ENCODE measurements around the gene PLK3.
"Not testable (repeated sequence)": the region's sequence is repeated elsewhere in the genome, so short reads cannot be mapped to it uniquely, and the experiment has no call there.

Gene PLK3

GRCh38 chr1:44828003-44828651 lies 27.9 kb downstream of the PLK3 start:
- no peak for DNase-seq (ENCODE audit: low read depth)

DNA sequence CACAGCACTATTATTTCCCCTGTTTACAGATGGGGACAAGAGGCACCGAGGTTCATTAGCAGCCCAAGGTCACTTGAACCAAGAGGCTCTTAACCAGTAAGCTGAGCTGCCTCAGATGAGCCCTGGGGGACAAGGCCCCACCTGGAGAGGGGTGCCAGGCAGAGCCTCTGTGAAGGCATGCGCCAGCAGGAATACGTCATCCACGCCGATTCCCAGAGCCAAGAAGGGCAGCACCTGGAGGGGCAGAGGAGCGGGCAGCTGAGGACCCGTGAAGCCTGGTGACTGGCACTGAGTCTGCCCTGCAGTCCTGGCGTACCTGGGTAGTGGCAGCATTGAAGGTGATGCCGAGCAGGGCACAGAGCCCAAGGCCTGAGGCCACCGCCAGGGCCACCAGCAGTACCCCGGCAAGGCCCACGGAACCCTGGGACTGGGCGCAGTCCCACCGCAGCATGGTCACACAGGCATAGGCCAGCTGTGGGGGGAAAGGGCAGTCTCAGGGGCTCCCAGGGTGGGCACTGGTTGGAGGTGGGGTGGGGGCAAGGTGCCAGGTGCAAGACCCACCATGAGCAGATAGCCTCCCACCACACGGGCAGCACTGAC lies 28.8 kb downstream of the PLK3 start:
- no peak for DNase-seq (ENCODE audit: low read depth)

GRCh38 chr1:44829506-44830384 lies 29.6 kb downstream of the PLK3 start:
- no peak for DNase-seq (ENCODE audit: low read depth)

- no peak for DNase-seq (ENCODE audit: low read depth)
Observed at GRCh38 chr1:44830900-44831304, 30.7 kb downstream of the PLK3 start.

DNA sequence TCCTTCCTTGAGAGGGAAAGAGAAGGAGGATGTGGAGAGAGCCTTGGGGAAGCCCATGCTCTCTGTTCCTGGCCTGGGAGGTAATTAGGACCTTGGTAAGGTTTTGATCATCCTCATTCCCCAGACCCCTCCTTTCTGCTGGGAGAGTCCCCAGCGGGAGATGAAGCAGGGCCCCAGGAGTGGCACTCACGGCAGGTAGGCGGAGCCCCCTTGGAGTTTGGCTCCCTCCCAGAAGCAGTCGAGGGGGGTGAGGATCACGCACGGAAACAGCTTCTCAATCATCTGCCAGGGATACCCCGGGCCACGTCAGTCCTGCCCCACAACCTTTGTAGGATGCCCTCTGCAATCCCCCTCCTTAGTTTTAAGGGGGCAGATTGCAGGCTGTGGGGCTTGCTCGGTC lies 31.3 kb downstream of the PLK3 start:
- no peak for DNase-seq (ENCODE audit: low read depth)

- no peak for DNase-seq (ENCODE audit: low read depth)
Observed at GRCh38 chr1:44832056-44832705, 32.0 kb downstream of the PLK3 start.

GRCh38 chr1:44834328-44834727 lies 34.2 kb downstream of the PLK3 start:
- no peak for DNase-seq (ENCODE audit: low read depth)

GRCh38 chr1:44835738-44836675 lies 35.8 kb downstream of the PLK3 start:
- peak; percentile 86 for DNase-seq (ENCODE audit: low read depth)

DNA sequence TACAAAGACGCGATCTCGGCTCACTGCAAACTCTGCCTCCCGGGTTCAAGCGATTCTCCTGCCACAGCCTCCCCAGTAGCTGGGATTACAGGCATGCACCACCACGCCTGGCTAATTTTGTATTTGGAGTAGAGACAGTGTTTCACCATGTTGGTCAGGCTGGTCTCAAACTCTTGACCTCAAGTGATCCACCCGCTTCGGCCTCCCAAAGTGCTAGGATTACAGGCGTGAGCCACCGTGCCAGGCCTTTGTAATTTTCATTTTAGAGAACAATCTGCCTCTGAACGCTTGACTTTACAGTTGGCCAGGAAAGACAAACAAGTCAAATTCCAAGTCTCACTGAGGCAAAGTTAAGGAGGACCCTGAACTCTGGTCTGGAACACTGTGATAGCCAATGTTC lies 38.1 kb downstream of the PLK3 start:
- DNase-seq (ENCODE audit: low read depth): not testable (repeated sequence)

GRCh38 chr1:44839576-44839975 lies 39.4 kb downstream of the PLK3 start:
- DNase-seq (ENCODE audit: low read depth): no peak

GRCh38 chr1:44842486-44842861 lies 42.3 kb downstream of the PLK3 start:
- DNase-seq (ENCODE audit: low read depth): no peak

GRCh38 chr1:44842862-44843655 lies 42.9 kb downstream of the PLK3 start, which contains the start of gene PTCH2:
PTCH2 (minus strand) TSS chr1:44843253; CDS start chr1:44842932, 321 bp downstream.
- peak; percentile 70 for DNase-seq (ENCODE audit: low read depth)

DNA sequence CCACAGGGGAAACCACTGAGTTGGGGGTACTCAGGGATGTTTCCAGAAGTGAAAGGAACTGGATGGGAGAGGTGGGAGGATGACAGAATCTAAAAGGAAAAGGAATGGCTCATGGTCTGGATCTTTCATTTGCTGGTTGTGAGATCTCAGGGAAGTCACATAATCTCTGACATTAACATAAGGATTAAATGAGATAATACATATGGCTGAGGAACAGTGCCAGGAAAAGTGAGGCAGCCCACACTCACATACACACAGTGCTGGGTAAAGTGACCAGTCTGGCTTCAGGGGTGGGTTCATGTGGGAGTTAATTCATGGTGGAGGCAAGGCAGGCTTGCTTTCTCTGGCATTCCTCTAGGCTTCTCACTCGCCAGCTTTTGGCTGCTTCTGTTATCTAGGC lies 46.8 kb downstream of the PLK3 start:
- DNase-seq (ENCODE audit: low read depth): no peak

DNA sequence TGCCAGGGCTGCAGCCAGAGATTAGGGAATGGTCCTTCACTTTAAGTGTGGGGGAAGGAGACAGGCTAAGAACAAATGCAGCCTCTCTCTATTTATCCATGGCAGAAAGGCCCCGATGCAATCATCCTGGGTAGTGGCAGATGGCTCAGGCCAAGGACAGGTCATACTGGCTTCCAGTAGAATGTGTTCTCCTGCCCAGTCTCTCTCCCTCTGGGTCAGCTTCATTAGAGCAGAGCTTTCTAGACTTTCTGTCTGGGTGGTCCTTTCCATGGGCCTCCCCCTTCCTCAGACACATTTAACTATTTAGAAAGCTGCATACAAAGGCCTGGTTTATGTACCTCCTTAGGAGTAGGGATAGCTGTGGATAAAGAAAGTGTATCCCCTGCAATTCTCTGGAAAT lies 47.7 kb downstream of the PLK3 start:
- DNase-seq (ENCODE audit: low read depth): no peak

- DNase-seq (ENCODE audit: low read depth): no peak
Observed at GRCh38 chr1:44848456-44849181, 48.4 kb downstream of the PLK3 start.

GRCh38 chr1:44849575-44850132 lies 49.5 kb downstream of the PLK3 start:
- peak; percentile 44 for DNase-seq (ENCODE audit: low read depth)

GRCh38 chr1:44851308-44851707 lies 51.1 kb downstream of the PLK3 start:
- DNase-seq (ENCODE audit: low read depth): no peak

DNA sequence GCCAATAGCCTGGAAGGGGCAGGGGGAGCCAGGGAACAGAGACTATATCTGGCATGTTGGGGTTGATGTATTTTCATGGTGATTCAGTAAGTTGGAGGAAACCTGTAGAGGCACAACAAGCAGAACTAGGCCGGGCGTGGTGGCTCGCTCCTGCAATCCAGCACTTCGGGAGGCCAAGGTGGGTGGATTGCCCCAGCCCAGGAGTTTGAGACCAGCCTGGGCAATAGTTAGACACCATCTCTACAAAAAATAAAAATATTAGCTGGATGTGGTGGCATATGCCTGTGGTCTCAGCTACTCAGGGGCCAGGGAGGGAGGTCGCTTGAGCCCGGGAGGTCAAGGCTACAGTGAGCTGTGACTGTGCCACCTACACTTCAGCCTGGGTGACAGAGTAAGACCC lies 53.0 kb downstream of the PLK3 start:
- no peak for DNase-seq (ENCODE audit: low read depth)

GRCh38 chr1:44854970-44855369 lies 54.8 kb downstream of the PLK3 start:
- no peak for DNase-seq (ENCODE audit: low read depth)
